ENCODE data around the gene OS9.

The OS9 gene

GRCh38 chr12:57762463-57762862 lies 68.5 kb downstream of the OS9 start:
- Histone ChIP-seq H3K4me3 (ENCODE audit: low read length in 2 of 2) (no peak overlapping the region), H3K27me3 (ENCODE audit: control insufficient read depth in 1 of 2, insufficient read depth in 2 of 2, low read length in 2 of 2) (peaks cover 46 to 48% of the 10 kb centered on the region in 2 donors), H3K9ac (ENCODE audit: low read length in 2 of 2) (no peak overlapping the region), H3K36me3 (ENCODE audit: control insufficient read depth in 2 of 2, insufficient read depth in 2 of 2, low read length in 2 of 2) (peaks cover 17% of the 10 kb centered on the region in 2 donors), H3K9me3 (ENCODE audit: control insufficient read depth in 2 of 2, low read length in 2 of 2) (no peaks in the 10 kb centered on the region), H3K27ac (ENCODE audit: low read length) (no peak overlapping the region), H3K4me1 (ENCODE audit: control insufficient read depth, insufficient read depth, low read length) (peaks cover 29% of the 10 kb centered on the region)

GRCh38 chr12:57763881-57764661 lies 70.1 kb downstream of the OS9 start:
- Histone ChIP-seq H3K9ac (ENCODE audit: low read length in 2 of 2) (no peak overlapping the region), H3K4me1 (ENCODE audit: control insufficient read depth, insufficient read depth, low read length) (peaks cover 29% of the 10 kb centered on the region), H3K27ac (ENCODE audit: low read length) (no peak overlapping the region), H3K4me3 (ENCODE audit: low read length in 2 of 2) (peak overlapping the region in 1 of 2 donors; percentile 74), H3K27me3 (ENCODE audit: control insufficient read depth in 1 of 2, insufficient read depth in 2 of 2, low read length in 2 of 2) (peaks cover 46 to 48% of the 10 kb centered on the region in 2 donors), H3K36me3 (ENCODE audit: control insufficient read depth in 2 of 2, insufficient read depth in 2 of 2, low read length in 2 of 2) (peaks cover 4 to 7% of the 10 kb centered on the region in 2 donors), H3K9me3 (ENCODE audit: control insufficient read depth in 2 of 2, low read length in 2 of 2) (no peaks in the 10 kb centered on the region)

DNA sequence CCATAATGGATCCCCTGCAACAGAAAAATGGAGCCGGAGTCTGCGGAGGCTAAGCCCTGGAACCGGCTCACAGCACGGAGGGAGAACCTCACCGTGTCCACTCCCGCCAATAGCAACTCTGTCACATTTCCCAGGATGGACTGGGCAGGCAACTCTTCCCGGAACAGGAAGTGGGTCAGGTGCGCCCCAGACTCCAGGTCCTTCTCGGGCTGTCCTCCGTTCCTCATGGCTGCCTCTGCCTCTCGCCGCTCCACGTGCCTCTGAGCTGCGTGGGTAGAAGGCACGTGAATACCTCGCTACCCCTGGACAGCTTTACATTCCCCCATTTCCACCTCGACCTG lies 70.7 kb downstream of the OS9 start:
- no peak overlapping the region for H3K9ac ChIP-seq (ENCODE audit: low read length in 2 of 2)

GRCh38 chr12:57765003-57765697 lies 71.2 kb downstream of the OS9 start:
- H3K36me3 ChIP-seq (ENCODE audit: control insufficient read depth in 2 of 2, insufficient read depth in 2 of 2, low read length in 2 of 2): peaks cover 0 to 8% of the 10 kb centered on the region in 2 donors
- no peaks in the 10 kb centered on the region for H3K9me3 ChIP-seq (ENCODE audit: control insufficient read depth in 2 of 2, low read length in 2 of 2)
- no peak overlapping the region for H3K9ac ChIP-seq (ENCODE audit: low read length in 2 of 2)
- peaks cover 29% of the 10 kb centered on the region for H3K4me1 ChIP-seq (ENCODE audit: control insufficient read depth, insufficient read depth, low read length)
- H3K4me3 ChIP-seq (ENCODE audit: low read length in 2 of 2): peak overlapping the region; percentile 21 to 74
- no peak overlapping the region for H3K27ac ChIP-seq (ENCODE audit: low read length)
- peaks cover 46 to 48% of the 10 kb centered on the region in 2 donors for H3K27me3 ChIP-seq (ENCODE audit: control insufficient read depth in 1 of 2, insufficient read depth in 2 of 2, low read length in 2 of 2)

More for the DNA sequence above, 70.7 kb downstream of the OS9 start:
- H3K36me3 ChIP-seq (ENCODE audit: control insufficient read depth in 2 of 2, insufficient read depth in 2 of 2, low read length in 2 of 2): peaks cover 0 to 8% of the 10 kb centered on the region in 2 donors
- peak overlapping the region; percentile 21 to 74 for H3K4me3 ChIP-seq (ENCODE audit: low read length in 2 of 2)
- no peaks in the 10 kb centered on the region for H3K9me3 ChIP-seq (ENCODE audit: control insufficient read depth in 2 of 2, low read length in 2 of 2)
- peaks cover 29% of the 10 kb centered on the region for H3K4me1 ChIP-seq (ENCODE audit: control insufficient read depth, insufficient read depth, low read length)
- no peak overlapping the region for H3K27ac ChIP-seq (ENCODE audit: low read length)
- peaks cover 46 to 48% of the 10 kb centered on the region in 2 donors for H3K27me3 ChIP-seq (ENCODE audit: control insufficient read depth in 1 of 2, insufficient read depth in 2 of 2, low read length in 2 of 2)

- Histone ChIP-seq H3K9ac (ENCODE audit: low read length in 2 of 2) (peak overlapping the region in 1 of 2 donors; percentile 13), H3K27me3 (ENCODE audit: control insufficient read depth in 1 of 2, insufficient read depth in 2 of 2, low read length in 2 of 2) (peaks cover 46 to 48% of the 10 kb centered on the region in 2 donors), H3K4me1 (ENCODE audit: control insufficient read depth, insufficient read depth, low read length) (peaks cover 31% of the 10 kb centered on the region), H3K27ac (ENCODE audit: low read length) (no peak overlapping the region), H3K36me3 (ENCODE audit: control insufficient read depth in 2 of 2, insufficient read depth in 2 of 2, low read length in 2 of 2) (peaks cover 0 to 10% of the 10 kb centered on the region in 2 donors), H3K9me3 (ENCODE audit: control insufficient read depth in 2 of 2, low read length in 2 of 2) (no peaks in the 10 kb centered on the region), H3K4me3 (ENCODE audit: low read length in 2 of 2) (peak overlapping the region; percentile 59 to 74)
These were observed 71.9 kb downstream of the OS9 start for GRCh38 chr12:57765698-57766463.

- Histone ChIP-seq H3K9ac (ENCODE audit: low read length in 2 of 2) (peak within 1 kb of the TSS in 1 of 2 donors; percentile 13), H3K4me1 (ENCODE audit: control insufficient read depth, insufficient read depth, low read length) (peaks cover 38% of the 10 kb centered on the region), H3K4me3 (ENCODE audit: low read length in 2 of 2) (peak within 1 kb of the TSS; percentile 59 to 74), H3K36me3 (ENCODE audit: control insufficient read depth in 2 of 2, insufficient read depth in 2 of 2, low read length in 2 of 2) (peaks cover 0 to 8% of the 10 kb centered on the region in 2 donors), H3K27me3 (ENCODE audit: control insufficient read depth in 1 of 2, insufficient read depth in 2 of 2, low read length in 2 of 2) (peaks cover 41 to 44% of the 10 kb centered on the region in 2 donors), H3K27ac (ENCODE audit: low read length) (no peak within 1 kb of the TSS), H3K9me3 (ENCODE audit: control insufficient read depth in 2 of 2, low read length in 2 of 2) (no peaks in the 10 kb centered on the region)
These were observed 72.8 kb downstream of the OS9 start, which contains the start of gene CYP27B1 for GRCh38 chr12:57766464-57767304. Gene CYP27B1 (minus strand): TSS chr12:57767078. CDS start chr12:57767041, 37 bp downstream.

GRCh38 chr12:57767305-57767698 lies 73.4 kb downstream of the OS9 start:
- peaks cover 0 to 8% of the 10 kb centered on the region in 2 donors for H3K36me3 ChIP-seq (ENCODE audit: control insufficient read depth in 2 of 2, insufficient read depth in 2 of 2, low read length in 2 of 2)
- no peak overlapping the region for H3K4me3 ChIP-seq (ENCODE audit: low read length in 2 of 2)
- no peaks in the 10 kb centered on the region for H3K9me3 ChIP-seq (ENCODE audit: control insufficient read depth in 2 of 2, low read length in 2 of 2)
- H3K4me1 ChIP-seq (ENCODE audit: control insufficient read depth, insufficient read depth, low read length): peaks cover 44% of the 10 kb centered on the region
- peaks cover 40% of the 10 kb centered on the region in 2 donors for H3K27me3 ChIP-seq (ENCODE audit: control insufficient read depth in 1 of 2, insufficient read depth in 2 of 2, low read length in 2 of 2)
- H3K9ac ChIP-seq (ENCODE audit: low read length in 2 of 2): no peak overlapping the region
- no peak overlapping the region for H3K27ac ChIP-seq (ENCODE audit: low read length)

DNA sequence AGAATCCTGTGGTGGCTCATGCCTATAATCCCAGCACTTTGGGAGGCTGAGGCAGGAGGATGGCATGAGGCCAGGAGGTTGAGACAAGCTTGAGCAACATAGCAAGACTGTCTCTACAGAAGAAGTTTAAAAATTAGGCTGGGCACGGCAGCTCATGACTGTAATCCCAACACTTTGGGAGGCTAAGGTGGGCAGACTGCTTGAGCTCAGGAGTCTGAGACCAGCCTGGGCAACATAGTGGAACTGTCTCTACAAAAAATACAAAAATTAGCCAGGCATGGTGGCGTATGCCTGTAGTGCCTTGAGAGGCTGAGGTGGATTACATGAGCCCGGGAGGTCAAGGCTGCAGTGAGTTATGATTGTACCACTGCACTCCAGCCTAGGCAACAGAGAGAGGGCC lies 73.9 kb downstream of the OS9 start:
- Histone ChIP-seq H3K27me3 (ENCODE audit: control insufficient read depth in 1 of 2, insufficient read depth in 2 of 2, low read length in 2 of 2) (peaks cover 35% of the 10 kb centered on the region in 2 donors), H3K4me3 (ENCODE audit: low read length in 2 of 2) (no peak overlapping the region), H3K27ac (ENCODE audit: low read length) (no peak overlapping the region), H3K4me1 (ENCODE audit: control insufficient read depth, insufficient read depth, low read length) (peaks cover 46% of the 10 kb centered on the region), H3K9ac (ENCODE audit: low read length in 2 of 2) (no peak overlapping the region), H3K36me3 (ENCODE audit: control insufficient read depth in 2 of 2, insufficient read depth in 2 of 2, low read length in 2 of 2) (peaks cover 0 to 8% of the 10 kb centered on the region in 2 donors), H3K9me3 (ENCODE audit: control insufficient read depth in 2 of 2, low read length in 2 of 2) (no peaks in the 10 kb centered on the region)

GRCh38 chr12:57769594-57769993 lies 75.7 kb downstream of the OS9 start:
- peaks cover 49% of the 10 kb centered on the region for H3K4me1 ChIP-seq (ENCODE audit: control insufficient read depth, insufficient read depth, low read length)

DNA sequence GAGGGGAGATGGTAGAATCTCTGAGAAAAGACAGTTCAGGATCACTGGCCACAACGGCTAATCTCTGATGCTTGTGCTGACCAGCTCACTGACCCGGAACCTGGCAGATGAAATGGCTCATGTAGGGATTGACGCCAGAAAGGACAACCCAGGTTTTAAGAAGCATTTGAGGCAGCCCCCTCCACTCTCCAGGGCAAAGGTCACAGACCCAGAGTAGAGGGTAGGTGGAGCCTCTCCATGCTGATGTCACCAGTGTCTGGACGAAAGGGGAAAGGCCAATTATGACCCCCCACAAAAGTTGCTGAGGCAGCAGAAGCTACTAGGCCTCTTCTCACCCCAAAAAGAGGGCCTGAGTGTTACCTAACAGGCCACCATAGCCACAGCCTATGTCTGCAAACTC lies 76.8 kb downstream of the OS9 start:
- Histone ChIP-seq H3K36me3 (ENCODE audit: control insufficient read depth in 2 of 2, insufficient read depth in 2 of 2, low read length in 2 of 2) (peaks cover 0 to 8% of the 10 kb centered on the region in 2 donors), H3K4me1 (ENCODE audit: control insufficient read depth, insufficient read depth, low read length) (peaks cover 37% of the 10 kb centered on the region), H3K4me3 (ENCODE audit: low read length in 2 of 2) (peak overlapping the region in 1 of 2 donors; percentile 97), H3K27me3 (ENCODE audit: control insufficient read depth in 1 of 2, insufficient read depth in 2 of 2, low read length in 2 of 2) (peaks cover 6% of the 10 kb centered on the region in 2 donors), H3K27ac (ENCODE audit: low read length) (no peak overlapping the region), H3K9me3 (ENCODE audit: control insufficient read depth in 2 of 2, low read length in 2 of 2) (no peaks in the 10 kb centered on the region), H3K9ac (ENCODE audit: low read length in 2 of 2) (peak overlapping the region in 1 of 2 donors; percentile 7)

More at GRCh38 chr12:57769594-57769993, 75.7 kb downstream of the OS9 start:
- Histone ChIP-seq H3K27ac (ENCODE audit: low read length) (no peak overlapping the region), H3K9me3 (ENCODE audit: control insufficient read depth in 2 of 2, low read length in 2 of 2) (no peaks in the 10 kb centered on the region), H3K9ac (ENCODE audit: low read length in 2 of 2) (no peak overlapping the region), H3K4me3 (ENCODE audit: low read length in 2 of 2) (no peak overlapping the region), H3K27me3 (ENCODE audit: control insufficient read depth in 1 of 2, insufficient read depth in 2 of 2, low read length in 2 of 2) (peaks cover 17 to 18% of the 10 kb centered on the region in 2 donors), H3K36me3 (ENCODE audit: control insufficient read depth in 2 of 2, insufficient read depth in 2 of 2, low read length in 2 of 2) (peaks cover 0 to 8% of the 10 kb centered on the region in 2 donors)

All from stomach smooth muscle (tissue), 2 donors.